HCT116 (cell line): ENCODE measurements around the gene SLC16A4. TPM values are rescaled to one million over a fixed set of nuclear protein-coding genes. Genes with fewer than 3 reads are reported as not detected.

Experiments used
- ATAC-seq: fragments of 200-7000 bp; cut with Tn5 transposase; 2 replicates; pipeline ENCODE4 v1.9.1; 2020; ENCODE audit warnings: mild to moderate bottlenecking, moderate library complexity
- BruUV-seq: library from RNA; stranded (reverse); fragments of 400-500 nt; replicated peaks from 2 replicates; lab custom pipeline; 2021; lab: Mats Ljungman, UMichigan
- CTCF ChIA-PET: fragments of 300-600 bp; sonication (Branson Sonifier 250); formaldehyde crosslinking; loops from one replicate; lab custom pipeline; 2021; ENCODE audit warnings: antibody characterized with exemption; lab: Charles Lee
- POLR2A ChIA-PET: fragments of 300-600, 350-600 bp; sonication (Branson Sonifier 250); formaldehyde crosslinking; loops from one replicate; lab custom pipeline; 2021; ENCODE audit warnings: antibody characterized with exemption; lab: Charles Lee
- RAD21 ChIA-PET, 2 experiments: fragments of 300-600 bp; sonication (Branson Sonifier 250); formaldehyde crosslinking; loops; one replicate each; lab custom pipeline; 2023; ENCODE audit warnings: low total read pairs in 2 of 2; ENCODE audit not compliant: uncharacterized antibody in 2 of 2, unreplicated experiment in 2 of 2, low non-redundant PET in 1 of 2; lab: Charles Lee
- DNase-seq: peaks from one replicate; pipeline ENCODE4 v3.0.0-alpha.2; 2010; ENCODE audit warnings: low read depth, low spot score
- H2AFZ ChIP-seq: fragments of 200-600 bp; shearing (Covaris generic), sonication (generic); 2 replicates; pipeline ENCODE4 v1.6.1; 2017; ENCODE audit warnings: low read depth, mixed run types, mixed read lengths, antibody characterized with exemption, low read length; ENCODE audit not compliant: poor library complexity, severe bottlenecking
- H3K27ac ChIP-seq: 2 replicates; pipeline ENCODE4 v1.5.1; 2012; ENCODE audit warnings: low read depth, low read length
- H3K27me3 ChIP-seq: fragments of 200-600 bp; sonication (generic); 2 replicates; pipeline ENCODE4 v1.6.1; 2016; ENCODE audit warnings: mixed run types, low read length, mixed read lengths; ENCODE audit not compliant: insufficient read depth
- H3K36me3 ChIP-seq, 2 experiments: fragments of 200-500 bp in 1 of 2; fragments of 200-600 bp in 1 of 2; sonication (Bioruptor generic) in 1 of 2; sonication (generic) in 1 of 2; 2 replicates each; pipeline versions ENCODE4 v1.5.1 to v1.6.1; 2014 to 2016; ENCODE audit warnings: low read length in 2 of 2, inconsistent platforms in 1 of 2, mixed read lengths in 1 of 2, mixed run types in 1 of 2; ENCODE audit not compliant: insufficient read depth in 2 of 2, control insufficient read depth in 1 of 2
- H3K4me1 ChIP-seq, 2 experiments: fragments of 200-600 bp in 1 of 2; sonication (generic) in 1 of 2; 2 replicates each; pipeline versions ENCODE4 v1.5.1 to v1.6.1; 2012 to 2017; ENCODE audit warnings: low read length in 2 of 2, inconsistent platforms in 1 of 2, mild to moderate bottlenecking in 1 of 2, mixed read lengths in 1 of 2, mixed run types in 1 of 2, moderate library complexity in 1 of 2; ENCODE audit not compliant: insufficient read depth in 2 of 2, control insufficient read depth in 1 of 2
- H3K4me2 ChIP-seq: fragments of 200-600 bp; sonication (generic); 2 replicates; pipeline ENCODE4 v1.6.1; 2017; ENCODE audit warnings: mixed run types, low read length, mixed read lengths
- H3K4me3 ChIP-seq, 2 experiments: fragments of 200-600 bp in 1 of 2; sonication (generic) in 1 of 2; replicated peaks in 1 of 2; 2 replicates each; pipeline ENCODE4 v1.5.1; 2011 to 2016; ENCODE audit warnings: low read length in 2 of 2, control low read depth in 1 of 2, low read depth in 1 of 2, mild to moderate bottlenecking in 1 of 2, mixed read lengths in 1 of 2, mixed run types in 1 of 2
- H3K79me2 ChIP-seq: fragments of 200-600 bp; sonication (generic); 2 replicates; pipeline ENCODE4 v1.6.1; 2017; ENCODE audit warnings: mild to moderate bottlenecking, mixed run types, low read length, moderate library complexity, mixed read lengths; ENCODE audit not compliant: insufficient read depth
- H3K9ac ChIP-seq: fragments of 200-600 bp; sonication (generic); 2 replicates; pipeline ENCODE4 v1.6.1; 2016; ENCODE audit warnings: low read length, mixed read lengths
- H3K9me2 ChIP-seq: fragments of 200-600 bp; sonication (generic), shearing (Covaris generic); 2 replicates; pipeline ENCODE4 v1.6.1; 2017; ENCODE audit warnings: mixed run types, mild to moderate bottlenecking, moderate library complexity; ENCODE audit not compliant: insufficient read depth
- H3K9me3 ChIP-seq, 2 experiments: fragments of 200-500 bp in 1 of 2; fragments of 200-600 bp in 1 of 2; sonication (Bioruptor generic) in 1 of 2; sonication (generic) in 1 of 2; 2 replicates each; pipeline ENCODE4 v1.6.1; 2014 to 2017; ENCODE audit warnings: low read length in 2 of 2, mixed read lengths in 2 of 2, inconsistent platforms in 1 of 2, low read depth in 1 of 2, mild to moderate bottlenecking in 1 of 2, mixed run types in 1 of 2, moderate library complexity in 1 of 2; ENCODE audit not compliant: control insufficient read depth in 1 of 2, insufficient read depth in 1 of 2
- H4K20me1 ChIP-seq: fragments of 200-600 bp; sonication (generic), shearing (Covaris generic); 2 replicates; pipeline ENCODE4 v1.6.1; 2017; ENCODE audit warnings: mixed run types, mild to moderate bottlenecking, moderate library complexity; ENCODE audit not compliant: insufficient read depth
- CBX3 ChIP-seq: IDR thresholded peaks from 2 replicates; pipeline ENCODE4 v1.6.1; 2012; ENCODE audit warnings: low read depth
- EGR1 ChIP-seq: IDR thresholded peaks from 2 replicates; pipeline ENCODE4 v1.6.1; 2012; ENCODE audit warnings: low read depth
- EZH2phosphoT487 ChIP-seq: fragments of 200-600 bp; IDR thresholded peaks from 2 replicates; pipeline ENCODE4 v1.6.1; 2018; ENCODE audit warnings: antibody characterized with exemption, borderline replicate concordance
- FOSL1 ChIP-seq: IDR thresholded peaks from 2 replicates; pipeline ENCODE4 v1.6.1; 2012; ENCODE audit warnings: low read depth
- JUND ChIP-seq: IDR thresholded peaks from 2 replicates; pipeline ENCODE4 v1.6.1; 2012
- POLR2A ChIP-seq: IDR thresholded peaks from 2 replicates; pipeline ENCODE4 v1.7.0; 2011; ENCODE audit warnings: borderline replicate concordance; ENCODE audit not compliant: insufficient read depth, insufficient read length; ENCODE audit errors: extremely low read depth
- POLR2AphosphoS5 ChIP-seq: IDR thresholded peaks from 2 replicates; pipeline ENCODE4 v1.6.1; 2011; ENCODE audit warnings: mild to moderate bottlenecking, low read depth, low read length, moderate library complexity
- RAD21 ChIP-seq: IDR thresholded peaks from 2 replicates; pipeline ENCODE4 v1.6.1; 2012; ENCODE audit warnings: low read depth, mild to moderate bottlenecking
- SIN3A ChIP-seq: IDR thresholded peaks from 2 replicates; pipeline ENCODE4 v1.6.1; 2012; ENCODE audit warnings: low read depth
- SP1 ChIP-seq: IDR thresholded peaks from 2 replicates; pipeline ENCODE4 v1.6.1; 2012; ENCODE audit warnings: low read depth
- TCF7L2 ChIP-seq: IDR thresholded peaks from 2 replicates; pipeline ENCODE4 v1.7.0; 2011; ENCODE audit warnings: borderline replicate concordance, inconsistent platforms; ENCODE audit not compliant: insufficient read depth, insufficient read length; ENCODE audit errors: extremely low read depth
- YY1 ChIP-seq: IDR thresholded peaks from 2 replicates; pipeline ENCODE4 v1.6.1; 2011; ENCODE audit warnings: low read length, low read depth, moderate library complexity, mild to moderate bottlenecking; ENCODE audit not compliant: insufficient replicate concordance; ENCODE audit errors: extremely low read depth
- ZFX ChIP-seq: fragments of 450-650 bp; IDR thresholded peaks from 2 replicates; pipeline ENCODE4 v1.6.1; 2017
- intact Hi-C: fragments of 100-400 bp; cut with micrococcal nuclease; formaldehyde crosslinking; loops from 2 replicates; pipeline ENCODE4 v1.10.0; 2022
- total RNA-seq: library from RNA; stranded (reverse); gene quantifications from one replicate; pipeline ENCODE4 v1.2.1, GENCODE V29; 2021; ENCODE audit not compliant: unreplicated experiment
- TF ChIP-seq, protein P1 (sequence below): IDR thresholded peaks from 2 replicates; pipeline ENCODE4 v1.6.1; 2012
- TF ChIP-seq, protein P2 (sequence below): IDR thresholded peaks from 2 replicates; pipeline ENCODE4 v1.6.1; 2012
- TF ChIP-seq, protein P3 (sequence below): IDR thresholded peaks from 2 replicates; pipeline ENCODE4 v1.6.1; 2011; ENCODE audit warnings: mild to moderate bottlenecking, low read length, moderate library complexity; ENCODE audit not compliant: insufficient replicate concordance; ENCODE audit errors: extremely low read depth

Gene SLC16A4
- total RNA-seq, 1 experiment from 2014 or later: 0.20 TPM

DNA sequence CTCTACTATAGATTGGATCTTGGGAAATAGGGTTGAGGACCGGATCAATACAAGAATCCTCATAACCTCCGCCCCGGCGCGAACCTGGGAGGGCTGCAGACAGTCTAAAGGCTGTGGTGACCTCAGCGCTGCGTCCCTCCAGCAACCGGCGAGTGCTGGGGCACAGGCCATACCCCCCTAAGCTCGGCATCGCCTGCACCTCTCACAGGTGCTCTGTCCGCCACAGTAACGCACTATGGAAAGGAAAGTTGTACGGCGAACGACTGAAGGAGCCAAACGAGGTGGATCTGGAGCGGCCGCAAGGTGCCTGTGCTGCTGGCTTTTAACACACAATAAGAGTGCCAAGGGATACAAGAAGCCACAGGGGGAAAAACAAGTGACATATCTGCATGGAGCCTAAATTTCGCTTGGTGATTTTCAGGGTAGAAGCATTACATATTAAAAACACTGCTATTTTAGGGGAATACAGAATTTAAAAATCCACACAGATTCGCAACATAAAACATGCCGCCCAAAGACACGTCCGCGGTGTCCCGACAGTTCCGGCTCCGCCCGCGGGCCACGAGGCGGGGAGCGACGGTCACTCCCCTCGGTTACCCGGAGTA lies 53.0 kb downstream of the SLC16A4 start:
- Histone ChIP-seq H3K4me2 (peak overlapping the region; percentile 93), H3K4me1 (peaks cover 37 to 49% of the 10 kb centered on the region in 2 experiments), H2AFZ (peak overlapping the region; percentile 70), H4K20me1 (peaks cover 10% of the 10 kb centered on the region; the same call in 1 of the 2 replicates), H3K79me2 (peaks cover 34% of the 10 kb centered on the region), H3K27ac (peak overlapping the region; percentile 95), H3K9me2 (no peaks in the 10 kb centered on the region), H3K9me3 (no peaks in the 10 kb centered on the region), H3K9ac (peak overlapping the region; percentile 96), H3K36me3 (peaks cover 19 to 23% of the 10 kb centered on the region in 2 experiments), H3K27me3 (no peaks in the 10 kb centered on the region), H3K4me3 (peak overlapping the region; percentile 69 to 89)
- DNase-seq: no peak
- BruUV-seq: TSS peak; percentile 88
- ChIA-PET RAD21 (interaction anchor here (1.1 to 1.5 kb wide), 3 partner anchors 25 to 130 kb away, joined by 4 to 6 read pairs (median 5); no protein-coding TSS in a partner anchor), CTCF (interaction anchor here (0.8 to 4.9 kb wide), 15 partner anchors 9 to 353 kb away, joined by 3 to 49 read pairs (median 4); partner anchors contain the start of gene AHCYL1), POLR2A (interaction anchor here (1.2 to 2.7 kb wide), 7 partner anchors 11 to 158 kb away, joined by 3 to 14 read pairs (median 4); partner anchors contain the start of gene LAMTOR5)
- TF ChIP-seq YY1 (no peak), SIN3A (peak; percentile 60), POLR2AphosphoS5 (no peak), TCF7L2 (peak; percentile 83)
- no peak; the same call in 1 of the 2 replicates for ATAC-seq
- intact Hi-C loops: loop anchor here (1.0 kb wide), 1 partner anchor 69 kb away; the partner anchor contains the start of gene LAMTOR5

DNA sequence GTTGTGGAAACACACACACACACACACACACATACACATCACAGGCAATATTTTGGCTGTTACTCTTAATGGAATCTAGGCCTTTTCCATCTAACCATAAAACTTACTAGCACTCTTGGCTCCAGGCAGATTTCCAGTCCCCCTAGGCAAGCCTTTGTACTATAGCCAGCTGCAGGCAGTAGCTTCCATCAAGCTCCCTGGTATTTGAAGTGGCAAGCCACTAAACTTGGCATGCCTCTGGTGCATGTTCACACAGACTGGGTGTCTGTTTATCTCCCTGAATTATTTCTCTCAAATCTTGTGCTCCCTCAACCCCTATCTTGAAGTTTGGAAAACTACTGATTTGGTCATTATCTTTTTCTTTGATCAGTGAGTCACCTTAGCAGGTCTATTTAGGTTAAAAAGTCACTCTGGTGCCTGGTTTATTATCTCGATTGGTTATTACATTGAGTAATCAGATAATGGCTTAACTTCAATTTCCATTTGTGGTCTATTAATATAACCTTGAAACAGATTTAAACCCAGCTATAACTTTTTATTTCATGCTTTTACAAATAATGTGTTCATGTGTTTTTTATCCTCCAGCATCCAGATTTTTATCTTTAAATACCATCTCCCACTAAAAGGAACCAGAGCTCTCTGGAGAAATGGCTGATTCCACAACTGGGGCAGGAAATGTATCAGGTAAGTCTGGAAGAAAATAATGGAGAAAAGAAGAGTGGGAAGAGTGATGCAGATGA lies 54.4 kb downstream of the SLC16A4 start:
- ChIA-PET RAD21 (no interaction called here), CTCF (interaction anchor here (1.1 to 4.9 kb wide), 4 partner anchors 124 to 159 kb away, joined by 3 to 49 read pairs (median 10); no protein-coding TSS in a partner anchor), POLR2A (interaction anchor here (1.5 kb wide), 1 partner anchor 12 kb away, joined by 4 read pairs; no protein-coding TSS in a partner anchor)
- Histone ChIP-seq H3K4me3 (peak overlapping the region; percentile 69 to 89; a peak in 2 of 4 replicates), H3K9ac (peak overlapping the region; percentile 96), H3K27me3 (no peaks in the 10 kb centered on the region), H3K79me2 (peaks cover 21% of the 10 kb centered on the region), H2AFZ (peak overlapping the region; percentile 36), H3K36me3 (peaks cover 5 to 11% of the 10 kb centered on the region in 2 experiments; a peak in 3 of 4 replicates), H3K4me1 (peaks cover 37 to 49% of the 10 kb centered on the region in 2 experiments), H3K4me2 (peak overlapping the region; percentile 93), H3K27ac (peak overlapping the region; percentile 95), H3K9me3 (no peaks in the 10 kb centered on the region), H4K20me1 (no peaks in the 10 kb centered on the region), H3K9me2 (no peaks in the 10 kb centered on the region)
- ATAC-seq (no peak), DNase-seq (peak; percentile 39)
- BruUV-seq: no TSS peak
- intact Hi-C loops: no loop called here
- TF ChIP-seq POLR2A: no peak
- TF ChIP-seq SP1: peak; percentile 55
- no peak for TF ChIP-seq ZFX
- TF ChIP-seq, protein P1, sequence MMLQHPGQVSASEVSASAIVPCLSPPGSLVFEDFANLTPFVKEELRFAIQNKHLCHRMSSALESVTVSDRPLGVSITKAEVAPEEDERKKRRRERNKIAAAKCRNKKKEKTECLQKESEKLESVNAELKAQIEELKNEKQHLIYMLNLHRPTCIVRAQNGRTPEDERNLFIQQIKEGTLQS: no peak
- TF ChIP-seq, protein P2, sequence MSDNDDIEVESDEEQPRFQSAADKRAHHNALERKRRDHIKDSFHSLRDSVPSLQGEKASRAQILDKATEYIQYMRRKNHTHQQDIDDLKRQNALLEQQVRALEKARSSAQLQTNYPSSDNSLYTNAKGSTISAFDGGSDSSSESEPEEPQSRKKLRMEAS: peak; percentile 36; the same call in 1 of the 2 replicates
- no peak for TF ChIP-seq YY1
- TF ChIP-seq EGR1: no peak
- TF ChIP-seq, protein P3, sequence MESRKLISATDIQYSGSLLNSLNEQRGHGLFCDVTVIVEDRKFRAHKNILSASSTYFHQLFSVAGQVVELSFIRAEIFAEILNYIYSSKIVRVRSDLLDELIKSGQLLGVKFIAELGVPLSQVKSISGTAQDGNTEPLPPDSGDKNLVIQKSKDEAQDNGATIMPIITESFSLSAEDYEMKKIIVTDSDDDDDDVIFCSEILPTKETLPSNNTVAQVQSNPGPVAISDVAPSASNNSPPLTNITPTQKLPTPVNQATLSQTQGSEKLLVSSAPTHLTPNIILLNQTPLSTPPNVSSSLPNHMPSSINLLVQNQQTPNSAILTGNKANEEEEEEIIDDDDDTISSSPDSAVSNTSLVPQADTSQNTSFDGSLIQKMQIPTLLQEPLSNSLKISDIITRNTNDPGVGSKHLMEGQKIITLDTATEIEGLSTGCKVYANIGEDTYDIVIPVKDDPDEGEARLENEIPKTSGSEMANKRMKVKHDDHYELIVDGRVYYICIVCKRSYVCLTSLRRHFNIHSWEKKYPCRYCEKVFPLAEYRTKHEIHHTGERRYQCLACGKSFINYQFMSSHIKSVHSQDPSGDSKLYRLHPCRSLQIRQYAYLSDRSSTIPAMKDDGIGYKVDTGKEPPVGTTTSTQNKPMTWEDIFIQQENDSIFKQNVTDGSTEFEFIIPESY: no peak
- peak; percentile 12; the same call in 1 of the 2 replicates for TF ChIP-seq CBX3
- TF ChIP-seq JUND: peak; percentile 60; the same call in 1 of the 2 replicates
- no peak; the same call in 1 of the 2 replicates for TF ChIP-seq FOSL1
- no peak for TF ChIP-seq EZH2phosphoT487
- TF ChIP-seq RAD21: no peak
- TF ChIP-seq SIN3A: peak; percentile 53
